ENCODE data around the gene ARID4B.
"Not testable (repeated sequence)": the region's sequence is repeated elsewhere in the genome, so short reads cannot be mapped to it uniquely, and the experiment has no call there.

Gene ARID4B

GRCh38 chr1:235272851-235273250 is 55.1 kb downstream of the ARID4B start:
- Mint-ChIP-seq H3K4me1 (peaks cover 70% of the 10 kb centered on the region), H3K9me3 (no peaks in the 10 kb centered on the region), H3K27ac (no peak overlapping the region), H3K4me3 (no peak overlapping the region), H3K27me3 (no peaks in the 10 kb centered on the region)
- ATAC-seq (no peak), DNase-seq (no peak)

GRCh38 chr1:235270625-235271024 is 57.4 kb downstream of the ARID4B start:
- no peak for DNase-seq
- Mint-ChIP-seq H3K27ac (peak overlapping the region in 1 of 2 donors; percentile 35), H3K27me3 (no peaks in the 10 kb centered on the region), H3K9me3 (no peaks in the 10 kb centered on the region), H3K4me3 (peak overlapping the region in 1 of 2 donors; percentile 21), H3K4me1 (peaks cover 68% of the 10 kb centered on the region)
- peak; percentile 82 for ATAC-seq

GRCh38 chr1:235269990-235270389 is 58.0 kb downstream of the ARID4B start:
- peak overlapping the region in 1 of 2 donors; percentile 31 for H3K4me3 Mint-ChIP-seq
- DNase-seq, H3K9me3 Mint-ChIP-seq, ATAC-seq, H3K27ac Mint-ChIP-seq, H3K27me3 Mint-ChIP-seq: not testable (repeated sequence)
- H3K4me1 Mint-ChIP-seq, result peaks cover 62% of the 10 kb centered on the region

- ATAC-seq (no peak), DNase-seq (no peak)
- Mint-ChIP-seq H3K4me1 (peaks cover 60% of the 10 kb centered on the region), H3K4me3 (no peak overlapping the region), H3K27me3 (no peaks in the 10 kb centered on the region), H3K9me3 (no peaks in the 10 kb centered on the region), H3K27ac (no peak overlapping the region)
Observed at GRCh38 chr1:235268379-235269125, 59.4 kb downstream of the ARID4B start.

- Mint-ChIP-seq H3K9me3 (no peaks in the 10 kb centered on the region), H3K4me3 (no peak overlapping the region), H3K27me3 (no peaks in the 10 kb centered on the region), H3K4me1 (peaks cover 54% of the 10 kb centered on the region), H3K27ac (no peak overlapping the region)
- DNase-seq, result no peak
- ATAC-seq, result no peak
Observed at GRCh38 chr1:235266967-235267366, 61.0 kb downstream of the ARID4B start.

GRCh38 chr1:235266325-235266724 is 61.7 kb downstream of the ARID4B start:
- no peaks in the 10 kb centered on the region for H3K27me3 Mint-ChIP-seq
- peaks cover 56% of the 10 kb centered on the region for H3K4me1 Mint-ChIP-seq
- ATAC-seq, result no peak
- H3K4me3 Mint-ChIP-seq, result no peak overlapping the region
- H3K27ac Mint-ChIP-seq, result no peak overlapping the region
- DNase-seq, result no peak
- H3K9me3 Mint-ChIP-seq, result no peaks in the 10 kb centered on the region

- DNase-seq (no peak), ATAC-seq (no peak)
- no peak overlapping the region for H3K4me3 Mint-ChIP-seq
- no peaks in the 10 kb centered on the region for H3K9me3 Mint-ChIP-seq
- H3K27me3 Mint-ChIP-seq, result no peaks in the 10 kb centered on the region
- no peak overlapping the region for H3K27ac Mint-ChIP-seq
- H3K4me1 Mint-ChIP-seq, result peaks cover 55% of the 10 kb centered on the region
Observed at GRCh38 chr1:235265900-235266299, 62.1 kb downstream of the ARID4B start.

- DNase-seq (no peak), ATAC-seq (peak; percentile 23)
- Mint-ChIP-seq H3K4me1 (peaks cover 52% of the 10 kb centered on the region), H3K27me3 (no peaks in the 10 kb centered on the region), H3K4me3 (no peak overlapping the region), H3K27ac (no peak overlapping the region), H3K9me3 (no peaks in the 10 kb centered on the region)
Observed at GRCh38 chr1:235264327-235264726, 63.7 kb downstream of the ARID4B start.

GRCh38 chr1:235262539-235262938 is 65.4 kb downstream of the ARID4B start:
- Mint-ChIP-seq H3K27me3 (no peaks in the 10 kb centered on the region), H3K4me1 (peaks cover 51% of the 10 kb centered on the region), H3K27ac (no peak overlapping the region), H3K4me3 (no peak overlapping the region), H3K9me3 (no peaks in the 10 kb centered on the region)
- ATAC-seq (no peak), DNase-seq (no peak)

- ATAC-seq (no peak), DNase-seq (no peak)
- H3K4me3 Mint-ChIP-seq, result no peak overlapping the region
- H3K4me1 Mint-ChIP-seq, result peaks cover 45% of the 10 kb centered on the region
- H3K27ac Mint-ChIP-seq, result no peak overlapping the region
- H3K27me3 Mint-ChIP-seq, result no peaks in the 10 kb centered on the region
- H3K9me3 Mint-ChIP-seq, result no peaks in the 10 kb centered on the region
Observed at GRCh38 chr1:235261243-235261642, 66.7 kb downstream of the ARID4B start.

GRCh38 chr1:235259133-235259778 is 68.7 kb downstream of the ARID4B start:
- Mint-ChIP-seq H3K27me3 (no peaks in the 10 kb centered on the region), H3K4me3 (peak overlapping the region; percentile 3 to 6), H3K4me1 (peaks cover 39% of the 10 kb centered on the region), H3K27ac (peak overlapping the region in 1 of 2 donors; percentile 74), H3K9me3 (no peaks in the 10 kb centered on the region)
- ATAC-seq (peak; percentile 65), DNase-seq (no peak)

- not testable (repeated sequence) for DNase-seq, H3K27me3 Mint-ChIP-seq, ATAC-seq, H3K4me3 Mint-ChIP-seq, H3K9me3 Mint-ChIP-seq
- peak overlapping the region; percentile 52 to 87 for H3K27ac Mint-ChIP-seq
- H3K4me1 Mint-ChIP-seq, result peaks cover 42% of the 10 kb centered on the region
Observed at GRCh38 chr1:235258068-235258467, 69.9 kb downstream of the ARID4B start.

- no peak for DNase-seq
- Mint-ChIP-seq H3K4me3 (no peak overlapping the region), H3K27ac (peak overlapping the region in 1 of 2 donors; percentile 82)
Observed at GRCh38 chr1:235254721-235255120, 73.3 kb downstream of the ARID4B start.

GRCh38 chr1:235253219-235253962 is 74.6 kb downstream of the ARID4B start:
- DNase-seq (peak; percentile 43 to 54), ATAC-seq (peak; percentile 96)
- H3K4me3 Mint-ChIP-seq, result no peak overlapping the region
- no peaks in the 10 kb centered on the region for H3K27me3 Mint-ChIP-seq
- H3K4me1 Mint-ChIP-seq, result peaks cover 18% of the 10 kb centered on the region
- H3K27ac Mint-ChIP-seq, result no peak overlapping the region
- no peaks in the 10 kb centered on the region for H3K9me3 Mint-ChIP-seq

More at GRCh38 chr1:235254721-235255120, 73.3 kb downstream of the ARID4B start:
- H3K9me3 Mint-ChIP-seq, result no peaks in the 10 kb centered on the region
- ATAC-seq, result no peak
- H3K4me1 Mint-ChIP-seq, result peaks cover 28% of the 10 kb centered on the region
- H3K27me3 Mint-ChIP-seq, result no peaks in the 10 kb centered on the region

- Mint-ChIP-seq H3K4me1 (peaks cover 22% of the 10 kb centered on the region), H3K4me3 (no peak overlapping the region), H3K27ac (peak overlapping the region in 1 of 2 donors; percentile 25), H3K27me3 (no peaks in the 10 kb centered on the region), H3K9me3 (no peaks in the 10 kb centered on the region)
- ATAC-seq, result no peak
- no peak for DNase-seq
Observed at GRCh38 chr1:235250430-235250829, 77.5 kb downstream of the ARID4B start.
